CD1c-positive myeloid dendritic cell (primary cell): ENCODE results near the gene RHOB.
A peak's percentile ranks its signal among the peaks of the same experiment; 100 is the strongest.
"Not testable (repeated sequence)": the region's sequence is repeated elsewhere in the genome, so short reads cannot be mapped to it uniquely, and the experiment has no call there.

Source experiments
- DNase-seq: peaks from one replicate; pipeline ENCODE4 v3.0.0-alpha.2; 2016; ENCODE audit errors: extremely low spot score

RHOB gene

GRCh38 chr2:20446917-20447436, at the start of gene RHOB:
TSS of gene RHOB (plus strand) at chr2:20447074. CDS start at chr2:20447466, 392 bp downstream.
- DNase-seq = peak; percentile 99

GRCh38 chr2:20397811-20398447, 48.9 kb upstream of the RHOB start:
- no peak for DNase-seq

GRCh38 chr2:20398956-20399567, 47.8 kb upstream of the RHOB start:
- DNase-seq = no peak

- DNase-seq = no peak
Measured at GRCh38 chr2:20400306-20400705, 46.6 kb upstream of the RHOB start.

GRCh38 chr2:20400787-20401488, 45.9 kb upstream of the RHOB start:
- DNase-seq = no peak

- DNase-seq = no peak
Measured at GRCh38 chr2:20401489-20401835, 45.4 kb upstream of the RHOB start.

- DNase-seq = no peak
Measured at GRCh38 chr2:20403774-20404312, 43.0 kb upstream of the RHOB start.

- DNase-seq = no peak
Measured at GRCh38 chr2:20404950-20405349, 41.9 kb upstream of the RHOB start.

- DNase-seq = no peak
Measured at GRCh38 chr2:20409039-20409438, 37.8 kb upstream of the RHOB start.

GRCh38 chr2:20410556-20411277, 36.2 kb upstream of the RHOB start:
- DNase-seq = no peak

GRCh38 chr2:20411361-20411894, 35.4 kb upstream of the RHOB start:
- peak; percentile 80 for DNase-seq

- DNase-seq = no peak
Measured at GRCh38 chr2:20414806-20415205, 32.1 kb upstream of the RHOB start.

- DNase-seq = no peak
Measured at GRCh38 chr2:20415511-20415918, 31.4 kb upstream of the RHOB start.

- no peak for DNase-seq
Measured at GRCh38 chr2:20416723-20417122, 30.2 kb upstream of the RHOB start.

GRCh38 chr2:20417230-20417821, 29.5 kb upstream of the RHOB start:
- DNase-seq = not testable (repeated sequence)

GRCh38 chr2:20418519-20418918, 28.4 kb upstream of the RHOB start:
- no peak for DNase-seq

GRCh38 chr2:20419007-20419576, 27.8 kb upstream of the RHOB start:
- DNase-seq = peak; percentile 3

GRCh38 chr2:20419752-20420151, 27.1 kb upstream of the RHOB start:
- DNase-seq = no peak

- DNase-seq = no peak
Measured at GRCh38 chr2:20421336-20421987, 25.4 kb upstream of the RHOB start.

- DNase-seq = no peak
Measured at GRCh38 chr2:20421988-20422370, 24.9 kb upstream of the RHOB start.
